H1 (cell line): ENCODE results near the gene NFKB1. TPM values are rescaled to one million over a fixed set of nuclear protein-coding genes. Genes with fewer than 3 reads are reported as not detected.

Experiments
- ATF2 ChIP-seq: IDR thresholded peaks from 2 replicates; pipeline ENCODE4 v1.6.1; 2012; ENCODE audit warnings: low read length, inconsistent platforms
- CBX5 ChIP-seq: fragments of 300-800, 300-1000 bp; sonication (generic); IDR thresholded peaks from 2 replicates; pipeline ENCODE4 v1.7.1; 2016; ENCODE audit warnings: antibody characterized with exemption, low read length, low read depth
- CHD7 ChIP-seq: fragments of 300-600 bp; sonication (generic); IDR thresholded peaks from 2 replicates; pipeline ENCODE4 v1.7.1; 2012; ENCODE audit warnings: low read length, moderate library complexity, mild to moderate bottlenecking, inconsistent platforms; ENCODE audit not compliant: insufficient replicate concordance
- GTF2F1 ChIP-seq: IDR thresholded peaks from 2 replicates; pipeline ENCODE4 v1.6.1; 2012; ENCODE audit warnings: low read depth, low read length, improper control_type of control experiment, borderline replicate concordance
- NANOG ChIP-seq: IDR thresholded peaks from 2 replicates; pipeline ENCODE4 v1.6.1; 2011; ENCODE audit warnings: low read length, low read depth, mild to moderate bottlenecking, inconsistent platforms; ENCODE audit not compliant: insufficient read depth, poor library complexity, severe bottlenecking
- PHF8 ChIP-seq: fragments of 200-600 bp; sonication (generic); conservative IDR thresholded peaks from 2 replicates; pipeline ENCODE4 v1.7.1; 2012; ENCODE audit warnings: low read depth, mild to moderate bottlenecking, inconsistent platforms, low read length, moderate library complexity
- POU5F1 ChIP-seq: IDR thresholded peaks from 2 replicates; pipeline ENCODE4 v1.6.1; 2011; ENCODE audit warnings: low read depth, mild to moderate bottlenecking, low read length, moderate library complexity
- SIRT6 ChIP-seq: IDR thresholded peaks from one replicate; pipeline ENCODE4 v1.7.1; 2012; ENCODE audit warnings: low read length, inconsistent platforms
- SP1 ChIP-seq: IDR thresholded peaks from 2 replicates; pipeline ENCODE4 v1.6.1; 2011; ENCODE audit warnings: low read depth, low read length
- TAF1 ChIP-seq: IDR thresholded peaks from 2 replicates; pipeline ENCODE4 v1.6.1; 2011; ENCODE audit warnings: mild to moderate bottlenecking, low read depth, low read length
- TEAD4 ChIP-seq: IDR thresholded peaks from 2 replicates; pipeline ENCODE4 v1.6.1; 2012; ENCODE audit warnings: low read depth, low read length, inconsistent platforms, mixed read lengths
- polyA plus RNA-seq, 7 experiments: library from polyadenylated mRNA; depleted of rRNA in 3 of 7; stranded (reverse) in 5 of 7; unstranded in 2 of 7; fragments of >200 nt in 5 of 7; fragments of 200-250 nt in 2 of 7; gene quantifications; 1 replicate in 5 of 7; 2 replicates in 1 of 7; 4 replicates in 1 of 7; pipeline versions ENCODE4 v1.2.1 to v1.2.3, GENCODE V29; 2011 to 2013; ENCODE audit warnings: missing spikeins in 2 of 7, mixed read lengths in 2 of 7
- total RNA-seq: library from RNA; stranded (reverse); fragmentation: NEBNext Ultra II Directional; extraction: Animal tissue kit (Norgen Biotek cat#: 25700); gene quantifications from 2 replicates; pipeline ENCODE4 v1.2.1, GENCODE V29; 2021

NFKB1 gene
- total and polyA plus RNA-seq, 2 of the 8 experiments (the other 6 are each of a cell fraction or from before 2014, with no cell fraction given): 2.9 to 6.8 TPM

- TF ChIP-seq CHD7: no peak
- no peak for TF ChIP-seq PHF8
- TF ChIP-seq CBX5: no peak
- TF ChIP-seq TAF1: no peak
- no peak for TF ChIP-seq NANOG
- TF ChIP-seq SIRT6: no peak
- no peak for TF ChIP-seq ATF2
- TF ChIP-seq SP1: no peak
- TF ChIP-seq TEAD4: no peak
- TF ChIP-seq POU5F1: no peak
- no peak for TF ChIP-seq GTF2F1
Observed at GRCh38 chr4:102553982-102554381, 52.8 kb downstream of the NFKB1 start (continued).
